Body of pancreas (tissue), 4 donors: ENCODE data around the gene CENPVL2.

ENCODE experiments used
- POLR2A ChIP-seq, 3 donors: fragments of 450-650 bp; IDR thresholded peaks; one replicate each; pipeline ENCODE4 v1.6.1; 2016; ENCODE audit warnings: antibody characterized with exemption in 3 of 3, mild to moderate bottlenecking in 2 of 3
- TF ChIP-seq, protein P1 (sequence below), 7 experiments: fragments of 450-650 bp in 4 of 7; fragments of 200-600 bp in 3 of 7; sonication (generic) in 3 of 7; IDR thresholded peaks; one replicate each; pipeline ENCODE4 v1.5.1; 2016 to 2019; ENCODE audit warnings: antibody characterized with exemption in 7 of 7

DNA sequence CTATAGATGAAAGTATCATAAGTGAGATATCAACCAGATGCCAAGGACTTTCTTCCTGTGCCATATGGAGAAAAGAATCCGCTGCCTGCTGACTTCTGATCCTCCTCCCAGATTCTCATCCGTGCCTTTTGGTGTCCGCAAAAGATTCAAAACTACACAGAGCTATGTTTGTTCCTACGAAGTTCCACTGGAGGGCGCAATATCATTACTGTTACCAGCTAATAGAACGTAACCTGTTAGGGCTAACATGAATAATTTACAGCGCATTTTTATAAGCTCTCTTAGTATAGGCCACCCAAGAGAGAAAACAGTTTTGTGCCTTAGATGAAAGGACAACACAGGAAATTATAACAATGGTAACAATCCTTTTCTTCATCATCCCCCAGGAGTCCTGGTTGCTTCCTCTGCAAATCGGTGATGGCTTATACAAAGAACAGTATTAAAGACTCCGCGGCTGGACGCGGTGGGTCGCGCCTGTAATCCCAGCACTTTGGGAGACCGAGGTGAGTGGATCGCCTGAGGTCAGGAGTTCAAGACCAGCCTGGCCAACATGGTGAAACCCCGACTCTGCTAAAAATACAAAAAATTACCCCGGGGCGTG, 41.1 kb downstream of the CENPVL2 start:
- TF ChIP-seq, protein P1, sequence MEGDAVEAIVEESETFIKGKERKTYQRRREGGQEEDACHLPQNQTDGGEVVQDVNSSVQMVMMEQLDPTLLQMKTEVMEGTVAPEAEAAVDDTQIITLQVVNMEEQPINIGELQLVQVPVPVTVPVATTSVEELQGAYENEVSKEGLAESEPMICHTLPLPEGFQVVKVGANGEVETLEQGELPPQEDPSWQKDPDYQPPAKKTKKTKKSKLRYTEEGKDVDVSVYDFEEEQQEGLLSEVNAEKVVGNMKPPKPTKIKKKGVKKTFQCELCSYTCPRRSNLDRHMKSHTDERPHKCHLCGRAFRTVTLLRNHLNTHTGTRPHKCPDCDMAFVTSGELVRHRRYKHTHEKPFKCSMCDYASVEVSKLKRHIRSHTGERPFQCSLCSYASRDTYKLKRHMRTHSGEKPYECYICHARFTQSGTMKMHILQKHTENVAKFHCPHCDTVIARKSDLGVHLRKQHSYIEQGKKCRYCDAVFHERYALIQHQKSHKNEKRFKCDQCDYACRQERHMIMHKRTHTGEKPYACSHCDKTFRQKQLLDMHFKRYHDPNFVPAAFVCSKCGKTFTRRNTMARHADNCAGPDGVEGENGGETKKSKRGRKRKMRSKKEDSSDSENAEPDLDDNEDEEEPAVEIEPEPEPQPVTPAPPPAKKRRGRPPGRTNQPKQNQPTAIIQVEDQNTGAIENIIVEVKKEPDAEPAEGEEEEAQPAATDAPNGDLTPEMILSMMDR (IDR thresholded peaks at IDR 0.05) = peak; percentile 7 to 37 (median 19)
- TF ChIP-seq POLR2A (IDR thresholded peaks at IDR 0.05) = no peak
